Measurements from ENCODE around the gene ESR2. TPM values are rescaled to one million over a fixed set of nuclear protein-coding genes. Genes with fewer than 3 reads are reported as not detected.
A peak's percentile ranks its signal among the peaks of the same experiment; 100 is the strongest.

ESR2 gene
- total RNA-seq, 6 experiments from 2014 or later, result not detected

DNA sequence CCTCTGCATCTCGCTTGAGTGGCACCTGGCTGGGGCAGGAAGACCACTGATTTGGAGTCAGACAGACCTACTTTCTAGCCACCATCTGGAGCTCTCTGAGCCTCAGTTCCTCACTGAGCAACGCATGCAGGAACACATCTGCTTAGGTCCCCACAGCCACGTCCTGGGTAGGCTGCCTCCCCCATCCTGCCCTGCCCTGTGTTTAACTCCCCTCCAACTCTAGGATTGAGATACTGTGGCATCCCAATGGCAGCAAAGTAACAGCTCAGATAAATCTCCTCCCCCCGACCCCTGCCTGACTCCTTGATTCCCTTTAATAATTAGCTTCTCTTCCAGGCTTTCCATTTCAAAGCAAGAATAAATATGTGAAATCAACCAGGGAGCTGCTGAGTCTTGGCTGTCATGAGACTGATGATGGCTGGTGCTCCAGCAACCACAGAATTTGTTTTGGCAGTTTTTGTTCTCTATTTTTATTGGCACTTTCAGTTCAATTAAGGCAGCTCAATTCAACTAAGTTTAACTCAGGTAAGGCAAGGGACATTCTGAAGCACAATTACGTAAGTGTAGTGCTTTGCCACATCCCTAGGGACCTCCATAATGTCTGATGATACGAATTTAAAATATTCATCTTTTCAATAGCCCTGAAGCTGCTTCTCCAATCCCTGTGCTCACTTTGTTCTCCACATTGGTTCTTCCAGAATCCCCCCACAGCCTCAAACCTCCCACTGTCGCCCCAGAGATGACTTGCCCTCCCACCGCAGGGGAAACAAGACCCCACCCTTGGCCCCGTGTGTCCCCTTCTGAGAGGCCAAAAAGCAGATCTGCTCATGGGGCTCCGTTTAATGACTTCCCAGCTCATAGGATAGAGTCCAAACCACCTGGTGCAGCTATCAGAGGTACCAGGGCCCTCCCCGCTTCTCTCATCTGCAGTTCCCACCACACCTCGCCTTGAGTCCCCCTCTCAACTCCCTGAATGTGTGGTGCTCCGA lies 58.2 kb downstream of the ESR2 start:
- H3K27ac Mint-ChIP-seq, result no peak overlapping the region
- H3K4me3 Mint-ChIP-seq, result no peak overlapping the region
- H3K27me3 Mint-ChIP-seq (ENCODE audit: insufficient read depth), result peaks cover 28% of the 10 kb centered on the region
- no peaks in the 10 kb centered on the region for H3K36me3 Mint-ChIP-seq (ENCODE audit: low read depth)
- TF ChIP-seq, protein P1, sequence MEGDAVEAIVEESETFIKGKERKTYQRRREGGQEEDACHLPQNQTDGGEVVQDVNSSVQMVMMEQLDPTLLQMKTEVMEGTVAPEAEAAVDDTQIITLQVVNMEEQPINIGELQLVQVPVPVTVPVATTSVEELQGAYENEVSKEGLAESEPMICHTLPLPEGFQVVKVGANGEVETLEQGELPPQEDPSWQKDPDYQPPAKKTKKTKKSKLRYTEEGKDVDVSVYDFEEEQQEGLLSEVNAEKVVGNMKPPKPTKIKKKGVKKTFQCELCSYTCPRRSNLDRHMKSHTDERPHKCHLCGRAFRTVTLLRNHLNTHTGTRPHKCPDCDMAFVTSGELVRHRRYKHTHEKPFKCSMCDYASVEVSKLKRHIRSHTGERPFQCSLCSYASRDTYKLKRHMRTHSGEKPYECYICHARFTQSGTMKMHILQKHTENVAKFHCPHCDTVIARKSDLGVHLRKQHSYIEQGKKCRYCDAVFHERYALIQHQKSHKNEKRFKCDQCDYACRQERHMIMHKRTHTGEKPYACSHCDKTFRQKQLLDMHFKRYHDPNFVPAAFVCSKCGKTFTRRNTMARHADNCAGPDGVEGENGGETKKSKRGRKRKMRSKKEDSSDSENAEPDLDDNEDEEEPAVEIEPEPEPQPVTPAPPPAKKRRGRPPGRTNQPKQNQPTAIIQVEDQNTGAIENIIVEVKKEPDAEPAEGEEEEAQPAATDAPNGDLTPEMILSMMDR (IDR thresholded peaks at IDR 0.05), result no peak
- peaks cover 33% of the 10 kb centered on the region for H3K4me1 Mint-ChIP-seq (ENCODE audit: low read depth)
- no peak for DNase-seq
- H3K9me3 Mint-ChIP-seq, result no peaks in the 10 kb centered on the region

DNA sequence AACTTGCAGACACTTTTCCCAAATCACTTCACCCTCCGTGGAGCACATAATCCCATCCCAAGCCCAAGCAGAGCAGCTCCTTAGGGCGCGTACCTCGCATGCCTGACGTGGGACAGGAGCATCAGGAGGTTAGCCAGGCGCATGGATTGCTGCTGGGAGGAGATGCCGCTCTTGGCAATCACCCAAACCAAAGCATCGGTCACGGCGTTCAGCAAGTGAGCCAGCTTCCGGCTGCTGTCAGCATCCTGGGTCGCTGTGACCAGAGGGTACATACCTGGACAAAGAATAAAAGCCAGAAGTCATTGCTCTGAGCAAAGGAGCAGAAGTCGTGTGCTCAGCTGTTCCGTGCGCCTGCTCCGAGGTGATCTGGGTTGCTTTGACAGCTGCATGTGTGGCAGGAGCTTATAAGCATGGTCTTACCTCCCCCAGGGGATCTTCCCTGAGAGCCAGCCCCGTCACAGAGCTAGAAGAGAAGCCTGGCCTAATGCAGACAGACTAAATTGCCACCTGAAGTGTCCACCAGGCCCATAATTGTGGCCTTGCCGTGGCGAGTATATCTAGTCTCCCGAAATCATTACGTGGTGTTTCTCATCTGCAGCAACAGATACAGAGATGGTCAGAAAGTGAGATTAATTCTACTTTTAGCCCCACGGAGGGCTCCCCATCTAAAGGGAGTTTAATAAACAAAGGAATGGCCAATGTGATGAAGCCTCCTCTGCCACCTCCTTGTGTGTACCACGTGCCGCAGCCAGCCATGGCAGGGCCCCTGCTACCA lies 59.1 kb downstream of the ESR2 start:
- H3K36me3 Mint-ChIP-seq (ENCODE audit: low read depth), result no peaks in the 10 kb centered on the region
- no peak overlapping the region for H3K27ac Mint-ChIP-seq
- DNase-seq, result no peak
- H3K27me3 Mint-ChIP-seq (ENCODE audit: insufficient read depth), result peaks cover 25% of the 10 kb centered on the region
- H3K9me3 Mint-ChIP-seq, result no peaks in the 10 kb centered on the region
- H3K4me1 Mint-ChIP-seq (ENCODE audit: low read depth), result peaks cover 33% of the 10 kb centered on the region
- TF ChIP-seq, protein P1 (IDR thresholded peaks at IDR 0.05), result no peak
- H3K4me3 Mint-ChIP-seq, result no peak overlapping the region

DNA sequence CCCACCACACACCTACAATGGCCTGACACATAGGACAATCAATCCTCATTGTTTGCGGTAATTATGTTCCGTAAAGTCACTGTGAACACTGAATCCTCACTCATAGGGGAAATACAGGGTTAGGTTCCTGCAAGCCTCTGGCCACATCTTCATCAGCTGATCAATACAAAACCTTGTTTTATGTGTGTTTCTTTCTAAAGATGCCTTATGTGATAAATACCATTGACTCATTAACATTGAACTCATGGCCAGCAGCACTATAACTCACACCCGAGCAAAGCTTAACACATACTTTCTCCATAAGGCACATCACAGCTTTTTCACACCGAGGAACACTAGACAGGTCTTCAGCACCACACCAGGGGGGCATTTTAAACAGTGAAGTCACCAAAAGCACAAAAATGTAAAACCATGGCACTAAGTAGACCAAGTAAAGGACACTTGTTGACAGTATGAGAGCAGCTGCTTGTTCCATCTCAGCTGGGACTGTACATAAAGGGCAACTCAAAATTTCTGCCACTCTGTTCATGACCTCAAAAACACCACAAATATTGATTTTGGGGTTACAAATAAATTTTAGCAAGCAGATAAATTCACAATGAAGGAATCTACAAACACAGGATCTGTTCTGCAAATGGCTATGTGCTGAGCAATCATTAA lies 60.5 kb downstream of the ESR2 start:
- H3K4me1 Mint-ChIP-seq (ENCODE audit: low read depth), result peaks cover 33% of the 10 kb centered on the region
- H3K27ac Mint-ChIP-seq, result no peak overlapping the region
- TF ChIP-seq, protein P1 (IDR thresholded peaks at IDR 0.05), result no peak

DNA sequence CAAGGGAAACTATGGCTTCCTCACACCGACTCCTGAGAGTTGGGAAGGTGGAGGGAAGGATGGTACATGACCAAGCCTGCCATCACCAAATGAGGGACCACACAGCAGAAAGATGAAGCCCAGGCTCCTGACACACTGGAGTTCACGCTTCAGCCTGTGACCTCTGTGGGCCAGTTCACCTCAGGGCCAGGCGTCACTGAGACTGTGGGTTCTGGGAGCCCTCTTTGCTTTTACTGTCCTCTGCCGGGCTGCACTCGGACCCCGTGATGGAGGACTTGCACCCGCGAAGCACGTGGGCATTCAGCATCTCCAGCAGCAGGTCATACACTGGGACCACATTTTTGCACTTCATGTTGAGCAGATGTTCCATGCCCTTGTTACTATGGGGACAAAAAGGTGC lies 61.2 kb downstream of the ESR2 start:
- TF ChIP-seq, protein P1 (IDR thresholded peaks at IDR 0.05), result no peak
- H3K9me3 Mint-ChIP-seq, result no peaks in the 10 kb centered on the region
- peak overlapping the region; percentile 33; the same call in 1 of the 2 replicates for H3K4me3 Mint-ChIP-seq
- no peaks in the 10 kb centered on the region for H3K36me3 Mint-ChIP-seq (ENCODE audit: low read depth)
- H3K27me3 Mint-ChIP-seq (ENCODE audit: insufficient read depth), result peaks cover 26% of the 10 kb centered on the region
- no peak for DNase-seq
- peak overlapping the region; percentile 75 for H3K27ac Mint-ChIP-seq
- peaks cover 33% of the 10 kb centered on the region for H3K4me1 Mint-ChIP-seq (ENCODE audit: low read depth)

More for the DNA sequence above, 60.5 kb downstream of the ESR2 start:
- DNase-seq, result no peak
- Mint-ChIP-seq H3K9me3 (no peaks in the 10 kb centered on the region), H3K27me3 (ENCODE audit: insufficient read depth) (peaks cover 25% of the 10 kb centered on the region), H3K4me3 (no peak overlapping the region), H3K36me3 (ENCODE audit: low read depth) (no peaks in the 10 kb centered on the region)

DNA sequence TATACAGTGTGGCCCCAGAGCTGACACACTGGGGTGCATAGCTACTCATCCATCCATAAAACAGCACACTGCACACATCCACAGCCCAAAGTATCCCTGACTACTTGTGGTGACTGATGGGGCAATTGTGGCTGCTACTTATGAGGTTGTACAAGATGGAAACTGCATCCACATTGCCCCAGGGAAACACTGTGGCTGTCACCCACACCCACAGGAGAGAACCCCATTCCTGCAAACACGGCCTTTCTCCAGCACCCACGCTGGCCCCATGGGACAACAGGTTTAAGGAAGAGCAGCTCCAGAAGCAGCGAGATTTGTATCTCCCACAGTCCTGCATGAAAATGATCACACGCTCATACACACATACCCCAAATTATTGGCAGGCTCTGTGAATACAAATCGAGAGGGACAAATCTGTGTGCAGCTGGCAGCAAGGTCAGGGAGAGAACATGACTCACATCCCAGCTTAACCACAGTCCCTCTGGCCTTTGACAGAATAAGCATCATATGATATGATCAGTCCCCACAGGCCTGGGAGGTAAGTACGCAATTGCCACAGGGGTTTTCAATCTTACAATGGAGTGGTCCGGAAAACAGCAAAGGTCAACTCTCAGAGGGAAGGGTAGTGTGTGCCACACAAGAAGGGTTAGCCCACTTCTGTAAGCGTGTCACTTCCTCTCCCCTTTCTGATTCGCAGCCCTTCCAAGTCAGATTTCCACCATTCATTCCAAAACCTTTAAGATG lies 61.9 kb downstream of the ESR2 start:
- Mint-ChIP-seq H3K4me1 (ENCODE audit: low read depth) (peaks cover 33% of the 10 kb centered on the region), H3K4me3 (peak overlapping the region; percentile 33)
- TF ChIP-seq, protein P1 (IDR thresholded peaks at IDR 0.05), result no peak

More for the DNA sequence above, 61.9 kb downstream of the ESR2 start:
- no peaks in the 10 kb centered on the region for H3K9me3 Mint-ChIP-seq
- peak; percentile 82 for DNase-seq
- H3K27me3 Mint-ChIP-seq (ENCODE audit: insufficient read depth), result peaks cover 26% of the 10 kb centered on the region
- no peaks in the 10 kb centered on the region for H3K36me3 Mint-ChIP-seq (ENCODE audit: low read depth)
- peak overlapping the region; percentile 75 for H3K27ac Mint-ChIP-seq
